HepG2 (cell line): ENCODE measurements around the gene SMTN. TPM values are rescaled to one million over a fixed set of nuclear protein-coding genes. Genes with fewer than 3 reads are reported as not detected.

Source experiments
- ATAC-seq: fragments of 200-7000 bp; cut with Tn5 transposase; 3 replicates; pipeline ENCODE4 v1.9.1; 2020; ENCODE audit warnings: mild to moderate bottlenecking, moderate library complexity
- BruUV-seq: library from RNA; stranded (reverse); fragments of 400-500 nt; replicated peaks from 2 replicates; lab custom pipeline; 2021; lab: Mats Ljungman, UMichigan
- CTCF ChIA-PET: fragments of 300-600 bp; formaldehyde crosslinking; extraction: SDS; loops from one replicate; lab custom pipeline; 2021; ENCODE audit warnings: low total read pairs, inconsistent platforms, low intra/inter-chr PET ratio; lab: Yijun Ruan, JAX
- POLR2A ChIA-PET: fragments of 350-600 bp; sonication (Branson Sonifier 250); formaldehyde crosslinking; loops from one replicate; lab custom pipeline; 2020; ENCODE audit warnings: antibody characterized with exemption, inconsistent platforms; lab: Yijun Ruan, JAX
- DNase-seq: peaks from one replicate; pipeline ENCODE4 v3.0.0-alpha.2; 2015; ENCODE audit warnings: low spot score
- FAIRE-seq: peaks from 3 replicates; lab custom pipeline; 2011; peaks lifted over from hg19 to GRCh38; lab: Jason Lieb, UNC
- H2AFZ ChIP-seq: one replicate; pipeline ENCODE4 v1.6.1; 2011; ENCODE audit warnings: low read length, inconsistent platforms
- H3K27ac ChIP-seq: fragments of 300-600 bp; 3 replicates; pipeline ENCODE4 v1.8.0; 2011; ENCODE audit warnings: mixed run types, mild to moderate bottlenecking, mixed read lengths, low read length, inconsistent platforms; ENCODE audit not compliant: insufficient read depth; ENCODE audit errors: extremely low read length
- H3K27me3 ChIP-seq, 2 experiments: fragments of 200-600 bp in 1 of 2; 2 replicates in 1 of 2; 3 replicates in 1 of 2; pipeline versions ENCODE4 v1.6.0 to v1.8.0; 2011; ENCODE audit warnings: low read length in 2 of 2, mild to moderate bottlenecking in 2 of 2, moderate library complexity in 2 of 2, inconsistent platforms in 1 of 2; ENCODE audit not compliant: insufficient read depth in 2 of 2, control insufficient read depth in 1 of 2
- H3K36me3 ChIP-seq, 2 experiments: fragments of 200-600 bp in 1 of 2; replicated peaks in 1 of 2; 2 replicates in 1 of 2; 3 replicates in 1 of 2; pipeline versions ENCODE4 v1.5.1 to v1.8.0; 2011; ENCODE audit warnings: low read length in 2 of 2, inconsistent platforms in 1 of 2; ENCODE audit not compliant: insufficient read depth in 2 of 2, control insufficient read depth in 1 of 2
- H3K4me1 ChIP-seq: 2 replicates; pipeline ENCODE4 v1.5.1; 2012; ENCODE audit warnings: low read length, inconsistent platforms; ENCODE audit not compliant: insufficient read depth
- H3K4me2 ChIP-seq: 2 replicates; pipeline ENCODE4 v1.6.0; 2011; ENCODE audit warnings: low read depth, low read length, inconsistent platforms
- H3K4me3 ChIP-seq, 3 experiments: fragments of 200-600 bp in 1 of 3; sonication (generic), shearing (Covaris generic) in 1 of 3; replicated peaks in 1 of 3; 2 replicates each; pipeline ENCODE4 v1.5.1; 2011 to 2016; ENCODE audit warnings: low read length in 3 of 3, inconsistent platforms in 2 of 3, low read depth in 2 of 3, mild to moderate bottlenecking in 2 of 3, control low read depth in 1 of 3, mixed read lengths in 1 of 3; ENCODE audit not compliant: insufficient read depth in 1 of 3
- H3K79me2 ChIP-seq: one replicate; pipeline ENCODE4 v1.6.1; 2011; ENCODE audit warnings: low read length, inconsistent platforms; ENCODE audit not compliant: insufficient read depth
- H3K9ac ChIP-seq: 2 replicates; pipeline ENCODE4 v1.6.0; 2011; ENCODE audit warnings: mild to moderate bottlenecking, low read depth, low read length, inconsistent platforms; ENCODE audit not compliant: insufficient read depth
- H3K9me3 ChIP-seq: 2 replicates; pipeline ENCODE4 v1.5.1; 2012; ENCODE audit warnings: mild to moderate bottlenecking, low read length
- H4K20me1 ChIP-seq: 2 replicates; pipeline ENCODE4 v1.6.0; 2011; ENCODE audit warnings: inconsistent platforms, mild to moderate bottlenecking, low read length, moderate library complexity; ENCODE audit not compliant: insufficient read depth
- ATRX ChIP-seq: sonication (generic); formaldehyde crosslinking; IDR thresholded peaks from 2 replicates; pipeline ENCODE4 v1.4.0; 2020; ENCODE audit warnings: missing genetic modification reagents, borderline replicate concordance
- BRCA1 ChIP-seq: sonication (generic); formaldehyde crosslinking; IDR thresholded peaks from 2 replicates; pipeline ENCODE4 v1.4.0; 2020; ENCODE audit warnings: missing genetic modification reagents
- NFE2L2 ChIP-seq: fragments of 150-350 bp; IDR thresholded peaks from 2 replicates; pipeline ENCODE4 v1.6.1; 2014; ENCODE audit warnings: low read length
- ZKSCAN8 ChIP-seq: IDR thresholded peaks from 2 replicates; pipeline ENCODE4 v1.6.1; 2016; ENCODE audit warnings: borderline replicate concordance, missing genetic modification reagents, missing compliant biosample characterization
- ZNF333 ChIP-seq: sonication (generic); formaldehyde crosslinking; IDR thresholded peaks from 2 replicates; pipeline ENCODE4 v1.4.0; 2020; ENCODE audit warnings: mild to moderate bottlenecking, missing genetic modification reagents, borderline replicate concordance
- ZNF629 ChIP-seq: sonication (generic); formaldehyde crosslinking; conservative IDR thresholded peaks from 2 replicates; pipeline ENCODE4 v1.5.0; 2020; ENCODE audit warnings: missing genetic modification reagents
- ZNF768 ChIP-seq: sonication (generic); formaldehyde crosslinking; IDR thresholded peaks from 2 replicates; pipeline ENCODE4 v1.4.0; 2020; ENCODE audit warnings: missing genetic modification reagents
- WGBS: methylation state at CpG from one replicate; pipeline ENCODE4 v1.1.6; 2017; ENCODE audit warnings: low lambda C conversion rate; 5-methylcytosine and 5-hydroxymethylcytosine counted together
- in situ Hi-C: cut with HindIII; loops from 2 replicates; pipeline ENCODE4 v1.10.0; 2017; ENCODE audit warnings: low pct_unique_long_range_greater_than_20kb; ENCODE audit not compliant: extremely low pct_ligation_motif_present
- intact Hi-C: fragments of 100-400 bp; cut with micrococcal nuclease; formaldehyde crosslinking; loops from one replicate; pipeline ENCODE4 v1.10.0; 2022; ENCODE audit not compliant: unreplicated experiment
- polyA plus RNA-seq, 8 experiments: library from polyadenylated mRNA; depleted of rRNA in 3 of 8; stranded (reverse) in 7 of 8; unstranded in 1 of 8; fragments of >200 nt; fragmentation: Illumina TruSeq in 4 of 8; extraction: Trizol in 4 of 8; gene quantifications; 2 replicates each; pipeline versions ENCODE4 v1.2.1 to v1.2.3, GENCODE V29; 2011 to 2016; ENCODE audit warnings: low read depth in 4 of 8, missing spikeins in 1 of 8, mixed read lengths in 1 of 8; ENCODE audit not compliant: insufficient read depth in 1 of 8
- total RNA-seq, 5 experiments: library from RNA; depleted of rRNA; stranded (reverse); fragments of >200 nt; fragmentation: Illumina TruSeq; extraction: Trizol; gene quantifications; 2 replicates each; pipeline ENCODE4 v1.2.3, GENCODE V29; 2016; ENCODE audit warnings: low read depth in 1 of 5
- TF ChIP-seq, protein P1 (sequence below): fragments of 450-650 bp; IDR thresholded peaks from 2 replicates; pipeline ENCODE4 v1.6.1; 2016

Gene SMTN
- total and polyA plus RNA-seq, 2 of the 13 experiments (the other 11 are each of a cell fraction or from before 2014, with no cell fraction given): 14.7 to 26.1 TPM

DNA sequence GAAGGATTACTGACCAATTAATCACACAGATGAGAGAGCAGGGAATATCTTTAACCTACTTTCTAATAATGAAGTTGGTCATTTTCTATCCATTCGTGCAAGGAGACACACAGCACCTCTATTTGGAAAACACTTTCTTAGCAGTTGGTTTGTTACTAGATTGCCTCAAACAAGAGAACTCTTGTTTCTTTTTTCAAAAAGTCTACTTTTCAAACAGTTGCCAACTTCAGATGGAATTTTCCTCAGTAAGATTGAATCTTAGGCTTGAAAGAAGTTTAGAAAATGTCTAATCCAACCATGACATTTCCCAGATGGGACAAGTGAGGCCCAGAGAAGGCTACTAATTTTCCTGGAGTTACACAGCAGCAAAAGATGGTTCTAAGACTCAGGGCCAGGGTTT is 42.4 kb upstream of the SMTN start:
- no peaks in the 10 kb centered on the region for H3K36me3 ChIP-seq
- POLR2A ChIA-PET: interaction anchor here (1.0 kb wide), 2 partner anchors 41 to 42 kb away, joined by 4 to 5 read pairs; partner anchors contain the start of gene SMTN
- BruUV-seq: no TSS peak
- FAIRE-seq (no peak), ATAC-seq (no peak), DNase-seq (no peak)
- H4K20me1 ChIP-seq: no peaks in the 10 kb centered on the region
- intact Hi-C loops: no loop called here
- no peak overlapping the region for H3K27ac ChIP-seq
- H3K9me3 ChIP-seq: no peaks in the 10 kb centered on the region
- no peaks in the 10 kb centered on the region for H3K27me3 ChIP-seq
- H3K79me2 ChIP-seq: no peaks in the 10 kb centered on the region
- CTCF ChIA-PET: no interaction called here
- in situ Hi-C loops: no loop called here
- no peak overlapping the region for H3K9ac ChIP-seq
- H3K4me2 ChIP-seq: peak overlapping the region; percentile 51
- TF ChIP-seq ATRX (CRISPR knock-in tag) (no peak), ZNF333 (CRISPR knock-in tag) (no peak), NFE2L2 (no peak), ZNF629 (CRISPR knock-in tag) (no peak), ZNF768 (CRISPR knock-in tag) (peak; percentile 41; the same call in 1 of the 2 replicates), ZKSCAN8 (CRISPR knock-in tag) (no peak), BRCA1 (CRISPR knock-in tag) (no peak)
- TF ChIP-seq, protein P1, sequence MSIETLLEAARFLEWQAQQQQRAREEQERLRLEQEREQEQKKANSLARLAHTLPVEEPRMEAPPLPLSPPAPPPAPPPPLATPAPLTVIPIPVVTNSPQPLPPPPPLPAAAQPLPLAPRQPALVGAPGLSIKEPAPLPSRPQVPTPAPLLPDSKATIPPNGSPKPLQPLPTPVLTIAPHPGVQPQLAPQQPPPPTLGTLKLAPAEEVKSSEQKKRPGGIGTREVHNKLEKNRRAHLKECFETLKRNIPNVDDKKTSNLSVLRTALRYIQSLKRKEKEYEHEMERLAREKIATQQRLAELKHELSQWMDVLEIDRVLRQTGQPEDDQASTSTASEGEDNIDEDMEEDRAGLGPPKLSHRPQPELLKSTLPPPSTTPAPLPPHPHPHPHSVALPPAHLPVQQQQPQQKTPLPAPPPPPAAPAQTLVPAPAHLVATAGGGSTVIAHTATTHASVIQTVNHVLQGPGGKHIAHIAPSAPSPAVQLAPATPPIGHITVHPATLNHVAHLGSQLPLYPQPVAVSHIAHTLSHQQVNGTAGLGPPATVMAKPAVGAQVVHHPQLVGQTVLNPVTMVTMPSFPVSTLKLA: no peak
- peak overlapping the region in 1 of 3 experiments; percentile 1; a peak in 2 of 6 replicates for H3K4me3 ChIP-seq
- 18% methylated on average over 1 of the region's 1 CpG for WGBS
- H3K4me1 ChIP-seq: peaks cover 25% of the 10 kb centered on the region
- no peak overlapping the region for H2AFZ ChIP-seq
